T47D (cell line): ENCODE results near the gene AGMO.

Source experiments
- DNase-seq, 2 experiments: peaks; one replicate each; pipeline versions ENCODE4 v3.0.0 to v3.0.0-alpha.2; 2011 to 2012; ENCODE audit warnings: low read depth in 1 of 2, low spot score in 1 of 2
- JUND ChIP-seq: IDR thresholded peaks from 2 replicates; pipeline ENCODE4 v1.6.1; 2012; ENCODE audit warnings: low read depth
- in situ Hi-C: cut with HindIII; loops from 2 replicates; pipeline ENCODE4 v1.10.0; 2016; ENCODE audit warnings: low sequenced_read_pairs, low pct_unique_long_range_greater_than_20kb

Gene AGMO

DNA sequence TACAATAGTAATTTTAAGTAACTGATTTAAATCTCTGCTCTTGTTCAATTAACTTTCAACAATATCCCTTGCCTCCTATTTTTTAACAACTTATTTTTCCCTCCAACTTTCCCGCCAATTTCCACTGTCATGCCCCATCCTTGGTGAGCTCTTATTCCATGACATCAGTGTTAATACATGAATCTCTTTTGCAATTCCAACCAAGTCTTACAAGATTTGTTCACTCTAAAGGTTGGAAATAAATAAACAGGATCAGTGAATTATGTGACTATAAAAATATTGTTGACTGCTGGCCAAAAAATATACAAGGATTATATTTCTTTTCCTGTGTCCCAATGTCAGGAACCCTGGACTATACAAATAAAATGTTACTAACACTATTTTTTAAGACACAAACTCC lies 21.0 kb upstream of the AGMO start:
- DNase-seq, result no peak
- in situ Hi-C loops, result no loop called here
- no peak for TF ChIP-seq JUND

DNA sequence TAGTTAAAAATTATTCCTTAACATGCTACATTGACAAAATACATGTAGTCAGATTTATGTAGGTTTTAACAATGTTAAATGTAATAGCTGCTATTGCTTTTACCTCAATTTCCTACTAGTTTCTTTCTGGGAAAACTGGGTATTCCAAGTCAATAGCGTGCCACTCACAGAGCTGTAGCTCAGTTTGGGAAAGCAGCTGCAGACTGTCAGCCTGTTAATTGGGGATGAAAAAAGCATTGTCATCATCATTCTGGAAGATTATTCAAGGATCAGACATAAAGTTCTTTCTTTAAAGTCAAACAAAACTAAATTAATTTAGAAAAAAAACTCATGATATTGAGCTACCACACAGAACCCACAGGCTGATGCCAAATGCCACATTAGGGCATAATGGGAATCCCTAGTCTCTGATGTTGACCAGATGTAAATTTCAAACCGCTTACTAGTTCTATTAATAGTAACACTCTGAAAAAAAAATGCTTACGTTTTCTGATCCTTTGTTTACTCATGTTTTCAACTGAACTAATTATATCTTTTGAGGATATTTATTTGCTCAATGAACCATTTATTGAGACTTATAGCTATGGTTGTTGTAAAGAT lies 19.6 kb upstream of the AGMO start:
- no peak for DNase-seq
- in situ Hi-C loops, result no loop called here
- TF ChIP-seq JUND, result no peak

DNA sequence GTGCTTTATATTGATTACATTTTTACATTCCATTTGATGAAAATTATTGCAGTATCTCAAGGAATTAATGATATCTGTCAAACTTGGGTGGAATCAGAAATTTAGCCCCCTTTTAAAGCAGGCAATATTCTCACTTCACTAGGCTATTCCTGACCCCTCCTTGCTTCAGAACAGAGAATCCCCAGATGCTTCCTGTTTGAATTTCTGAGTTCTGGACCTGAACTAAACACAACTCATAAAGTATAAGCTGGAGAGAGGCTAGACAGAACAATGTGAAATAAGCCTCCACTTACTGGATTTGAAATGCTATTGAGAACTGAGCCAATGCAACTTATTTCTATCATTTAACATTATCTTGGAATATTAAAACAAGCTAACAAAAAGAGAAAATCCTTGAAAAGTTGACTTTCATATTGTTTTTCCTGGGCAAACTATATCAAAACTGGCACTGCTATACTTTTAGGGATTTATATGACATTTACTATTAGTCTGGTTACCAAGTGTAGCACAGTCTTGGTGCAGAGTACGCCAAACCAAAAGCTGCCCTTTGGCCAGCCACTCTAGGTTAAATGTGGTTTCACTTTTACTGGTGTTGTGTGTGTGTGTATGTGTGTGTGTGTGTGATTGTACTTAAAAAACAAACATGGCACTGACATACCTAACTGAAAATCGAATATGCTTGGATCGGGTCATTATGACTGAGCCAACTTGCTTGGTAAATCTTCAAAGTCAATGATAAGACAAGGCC lies 19.0 kb upstream of the AGMO start:
- no peak for TF ChIP-seq JUND
- in situ Hi-C loops, result no loop called here

DNA sequence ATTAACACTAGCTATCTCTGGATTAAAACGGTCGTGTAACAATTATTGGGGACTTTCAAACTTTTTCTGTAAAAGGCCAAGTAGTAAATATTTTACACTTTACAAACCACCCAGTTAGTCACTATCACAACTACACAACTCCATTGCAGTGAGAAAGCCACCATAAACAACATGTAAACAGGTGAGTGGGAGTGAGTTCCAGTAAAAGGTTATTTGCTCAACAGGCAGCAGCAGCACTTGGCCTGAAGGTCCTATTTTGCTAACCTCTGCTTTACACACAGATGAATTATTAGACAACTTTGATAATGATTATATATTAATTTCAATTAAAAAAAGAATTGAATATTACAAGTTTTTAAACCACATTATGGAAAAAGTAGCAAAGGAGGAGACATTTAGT lies 15.8 kb upstream of the AGMO start:
- no peak for DNase-seq
- in situ Hi-C loops, result no loop called here
- no peak for TF ChIP-seq JUND

More for the DNA sequence above, 19.0 kb upstream of the AGMO start:
- no peak for DNase-seq

DNA sequence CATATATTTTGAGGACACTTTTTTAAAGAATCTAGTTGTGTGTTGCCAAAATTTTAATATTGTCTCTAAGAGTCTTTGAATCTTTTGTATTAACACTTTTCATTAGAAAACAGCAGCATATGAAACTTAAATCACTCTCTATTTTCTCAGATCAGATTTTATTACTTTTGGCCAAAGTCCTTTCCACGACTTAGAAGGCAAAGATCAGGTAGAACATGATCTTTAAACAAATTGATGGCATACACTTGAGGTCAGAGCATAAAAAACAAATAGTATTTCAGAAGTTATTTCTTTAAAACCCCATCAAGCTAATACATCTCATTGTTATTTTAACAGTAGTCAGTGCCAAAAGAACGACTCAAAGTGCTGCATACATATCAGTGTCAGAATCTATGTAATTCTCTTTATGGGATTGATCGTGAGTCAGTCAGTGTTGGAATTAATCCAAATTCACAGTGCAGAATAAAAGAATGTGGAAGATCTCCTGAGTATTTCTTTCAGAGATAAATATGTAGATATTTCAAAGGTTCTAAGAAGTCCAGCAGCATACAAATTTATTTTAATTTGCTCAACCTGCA lies 9.6 kb upstream of the AGMO start:
- in situ Hi-C loops, result no loop called here
- DNase-seq, result no peak
- TF ChIP-seq JUND, result no peak

DNA sequence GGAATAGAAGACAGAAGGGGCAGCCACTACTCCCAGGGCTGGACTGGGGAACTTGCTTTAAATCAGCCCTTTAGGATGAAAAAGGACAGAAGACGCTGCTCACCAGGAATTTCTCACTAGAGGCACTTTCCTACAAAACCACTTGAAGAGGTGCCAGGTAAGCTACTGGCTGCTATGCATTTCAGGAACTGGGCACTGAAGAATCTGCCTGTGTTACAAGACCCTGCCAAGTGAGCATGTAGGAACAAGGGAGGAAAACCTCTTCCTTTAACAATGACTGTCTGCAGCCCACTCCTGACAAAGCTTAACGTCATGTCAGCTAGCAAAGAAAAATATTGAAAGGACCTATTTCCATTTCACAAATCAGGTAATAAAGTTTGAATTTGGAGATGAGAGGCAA lies 5.8 kb upstream of the AGMO start:
- in situ Hi-C loops, result no loop called here
- peak in 1 of 2 experiments; percentile 28 for DNase-seq
- no peak for TF ChIP-seq JUND

DNA sequence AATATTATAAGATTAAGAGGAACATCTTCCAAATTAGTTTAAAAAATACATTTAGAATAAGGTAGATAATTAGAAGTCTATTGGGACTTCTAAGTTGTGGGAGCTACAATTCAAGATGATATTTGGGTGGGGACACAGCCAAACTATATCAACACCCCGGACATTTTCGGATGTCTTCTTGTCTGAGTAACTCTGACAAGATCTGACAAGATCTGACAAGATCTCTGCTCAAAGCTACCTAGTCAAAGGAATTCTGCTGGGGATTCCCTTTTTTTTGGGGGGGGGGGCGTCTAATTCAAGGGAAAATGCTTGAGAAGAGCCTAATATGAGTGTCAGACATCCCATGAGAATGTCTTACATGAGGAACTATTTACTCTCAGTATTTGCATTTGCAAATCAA lies 5.2 kb upstream of the AGMO start:
- in situ Hi-C loops, result no loop called here
- TF ChIP-seq JUND, result no peak
- DNase-seq, result no peak

DNA sequence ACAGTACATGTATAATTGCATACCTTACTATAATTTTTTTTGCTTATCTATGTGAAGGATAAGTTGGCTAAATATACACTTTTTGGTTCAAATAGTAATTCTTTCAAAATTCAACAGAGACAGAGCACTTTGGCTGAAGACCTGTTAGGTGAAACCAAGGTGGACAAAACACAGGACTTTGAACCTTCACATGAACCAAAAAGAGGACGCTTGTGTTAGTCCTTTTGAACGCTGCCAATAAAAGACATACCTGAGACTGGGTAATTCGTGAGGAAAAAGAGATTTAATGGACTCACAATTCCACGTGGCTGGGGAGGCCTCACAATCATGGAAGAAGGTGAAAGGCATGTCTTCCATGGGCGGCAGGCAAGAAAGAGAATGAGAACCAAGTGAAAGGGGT lies 4.7 kb upstream of the AGMO start:
- TF ChIP-seq JUND, result no peak
- no peak for DNase-seq
- in situ Hi-C loops, result no loop called here

DNA sequence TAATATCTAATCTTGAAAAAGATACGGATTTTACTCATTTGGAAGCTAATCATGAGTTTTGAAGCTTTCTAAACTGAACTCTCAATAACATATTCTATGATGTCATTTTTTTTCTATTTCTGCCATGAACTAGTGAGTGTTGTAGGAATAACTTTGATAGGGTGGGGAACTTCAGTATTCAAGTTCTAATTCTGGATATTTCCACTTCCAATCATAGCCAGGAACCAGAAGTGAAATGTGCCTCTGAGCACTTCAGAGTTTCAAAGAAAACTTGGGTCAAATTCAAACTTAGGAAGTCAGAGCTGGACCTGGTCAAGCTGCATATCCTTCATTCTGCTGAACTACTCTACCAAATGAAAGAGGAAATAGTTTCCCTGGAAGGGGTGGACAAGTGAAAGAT lies 847 bp downstream of the AGMO start:
- in situ Hi-C loops, result no loop called here
- no peak for DNase-seq
- no peak for TF ChIP-seq JUND

DNA sequence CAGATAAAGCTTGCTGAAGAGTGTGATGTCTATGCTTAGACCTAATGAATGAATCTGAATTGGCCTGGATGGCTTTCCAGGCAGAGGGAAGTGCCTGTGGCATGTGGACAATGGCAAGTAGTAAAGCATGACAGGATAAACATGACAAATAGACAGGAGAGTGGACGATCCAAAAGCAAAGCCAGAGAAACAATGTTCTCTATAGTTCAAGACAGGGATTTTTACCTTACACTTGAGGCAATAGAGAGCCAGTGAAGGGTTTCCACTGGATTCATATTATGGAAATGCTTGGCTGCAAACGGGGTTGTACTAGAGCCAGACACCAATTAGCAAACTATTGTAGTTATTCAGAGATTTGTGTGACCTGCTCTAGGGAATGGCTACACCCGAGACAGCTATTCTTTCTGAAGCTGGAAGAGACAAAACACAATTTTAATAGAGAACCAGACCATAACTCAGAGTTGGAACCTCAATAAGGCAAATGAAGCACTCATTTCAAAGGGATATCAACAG lies 2.3 kb downstream of the AGMO start:
- in situ Hi-C loops, result no loop called here
- DNase-seq, result peak in 1 of 2 experiments; percentile 28
- no peak for TF ChIP-seq JUND

DNA sequence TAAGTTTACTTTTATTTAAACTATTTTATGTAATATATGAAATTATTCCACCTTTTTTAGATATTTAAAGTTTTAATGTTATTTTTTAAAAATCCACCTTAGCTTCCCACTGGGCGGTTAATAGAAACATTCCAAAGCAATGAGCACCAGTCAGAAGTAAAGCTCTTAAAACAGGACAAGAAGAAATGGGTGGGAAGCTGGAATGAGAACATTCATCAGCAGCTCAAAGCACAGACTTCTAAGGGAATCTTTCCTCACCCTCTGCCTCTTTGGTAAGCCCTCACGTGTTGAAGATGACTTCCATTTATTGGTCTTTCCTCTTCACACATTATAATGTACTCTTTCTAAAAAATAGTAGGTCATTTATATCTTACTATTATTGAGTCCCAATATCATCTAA lies 3.1 kb downstream of the AGMO start:
- no peak for TF ChIP-seq JUND
- in situ Hi-C loops, result no loop called here

DNA sequence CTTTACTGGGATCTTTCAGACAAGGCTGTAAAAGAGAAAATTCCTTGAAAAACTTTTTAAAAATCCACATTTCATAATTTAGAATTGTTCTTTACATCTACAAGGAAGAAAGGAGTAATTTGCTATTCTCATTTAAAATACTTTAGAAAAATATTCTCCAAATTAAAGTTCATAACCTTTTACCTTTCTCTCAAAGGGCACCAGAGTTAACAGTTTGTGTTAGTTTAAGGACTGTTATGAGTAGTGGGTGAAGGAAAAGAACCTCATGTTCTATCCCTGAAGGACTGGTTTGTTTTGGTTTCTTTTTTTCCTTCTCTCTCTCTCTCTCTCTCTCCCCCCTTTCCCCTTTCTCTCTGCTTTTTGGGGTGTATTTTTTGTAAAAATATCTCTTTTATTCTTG lies 4.1 kb downstream of the AGMO start:
- TF ChIP-seq JUND, result no peak
- in situ Hi-C loops, result no loop called here
- DNase-seq, result no peak

More for the DNA sequence above, 3.1 kb downstream of the AGMO start:
- no peak for DNase-seq

DNA sequence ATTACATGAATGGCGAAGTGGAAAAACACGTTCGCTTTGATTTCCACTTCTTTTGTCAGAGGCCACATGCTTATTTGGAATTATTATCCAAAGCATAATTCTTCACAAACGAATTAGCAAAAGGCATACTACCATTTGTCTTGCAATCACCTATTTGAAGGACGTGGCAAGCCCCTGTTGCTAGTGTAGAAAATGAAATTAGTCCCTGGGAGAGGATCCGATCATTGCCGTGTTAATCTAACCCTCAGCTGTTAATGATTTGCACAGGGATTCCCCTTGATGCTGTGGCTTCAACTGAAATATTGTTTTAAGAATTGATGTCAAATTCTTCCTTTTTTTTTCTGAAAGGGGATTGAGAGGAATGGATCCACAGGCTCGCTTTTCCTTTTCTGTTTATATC lies 4.6 kb downstream of the AGMO start:
- TF ChIP-seq JUND, result no peak
- DNase-seq, result no peak
- in situ Hi-C loops, result no loop called here
